Heart left ventricle (tissue), 13 donors: Measurements from ENCODE around the gene ZNF473.

ENCODE experiments used
- POLR2A ChIP-seq, 2 donors: fragments of 450-650 bp; IDR thresholded peaks; one replicate each; pipeline ENCODE4 v1.6.1; 2017; ENCODE audit warnings: antibody characterized with exemption in 2 of 2, mild to moderate bottlenecking in 2 of 2, moderate library complexity in 2 of 2
- TF ChIP-seq, protein P1 (sequence below), 12 donors: fragments of 200-600 bp; sonication (generic) in 4 of 12; IDR thresholded peaks; one replicate each; pipeline versions ENCODE4 v1.5.0 to v1.8.0; 2018 to 2022; ENCODE audit warnings: antibody characterized with exemption in 12 of 12, mild to moderate bottlenecking in 5 of 12
- donor health status: ischemic (EF 13 %, LVEDD 7.1; RV severe dilation, severe dysfunction).
- donor health status: DM: no; HTN: yes; CAD: no.
- donor health status: DM: no; HTN: no; CAD: no.
- donor health status: ischemic (EF 25% LVEDD 6.9; RV normal size, moderate dysfunction).
- donor health status: ischemic (EF 25% LVEDD 5.7; RV mildly dilated, moderate dysfunction).
- donor health status: ischemic (EF 35%, LVEDD 5.7; RV mildly dilated, moderate dysfunction).
- donor health status: nonischemic (EF 11% LVEDD 7.7; RV severe dilation, severe dysfunction).
- donor health status: DM: yes; HTN: yes; CAD: no.
- donor health status: PGD.
- donor health status: ischemic (EF 29% LVEDD 5.4; RV normal size, mild dysfunction).
- donor health status: nonischemic (EF 23%, LVEDD 6.1; RV moderate dilation, normal function).

DNA sequence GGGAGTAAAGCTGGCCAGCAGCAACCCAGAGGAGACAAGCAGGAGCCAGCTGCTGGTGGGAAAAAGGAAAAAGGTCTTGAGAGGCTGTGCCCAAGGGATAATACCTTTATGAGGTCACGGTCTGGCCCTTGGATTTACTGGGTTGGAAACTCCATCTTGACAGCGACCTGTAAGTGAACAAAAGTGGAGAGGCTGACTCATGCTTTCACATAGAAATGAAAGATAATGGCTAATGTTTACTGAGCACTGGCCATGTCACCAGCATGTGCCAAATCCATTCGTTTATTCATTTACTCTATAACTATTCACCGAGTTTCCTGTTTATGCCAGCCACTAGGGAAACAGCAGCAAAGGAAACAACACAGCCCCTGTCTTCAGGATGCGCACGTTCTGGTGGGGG is 5.3 kb upstream of the ZNF473 start:
- TF ChIP-seq, protein P1, sequence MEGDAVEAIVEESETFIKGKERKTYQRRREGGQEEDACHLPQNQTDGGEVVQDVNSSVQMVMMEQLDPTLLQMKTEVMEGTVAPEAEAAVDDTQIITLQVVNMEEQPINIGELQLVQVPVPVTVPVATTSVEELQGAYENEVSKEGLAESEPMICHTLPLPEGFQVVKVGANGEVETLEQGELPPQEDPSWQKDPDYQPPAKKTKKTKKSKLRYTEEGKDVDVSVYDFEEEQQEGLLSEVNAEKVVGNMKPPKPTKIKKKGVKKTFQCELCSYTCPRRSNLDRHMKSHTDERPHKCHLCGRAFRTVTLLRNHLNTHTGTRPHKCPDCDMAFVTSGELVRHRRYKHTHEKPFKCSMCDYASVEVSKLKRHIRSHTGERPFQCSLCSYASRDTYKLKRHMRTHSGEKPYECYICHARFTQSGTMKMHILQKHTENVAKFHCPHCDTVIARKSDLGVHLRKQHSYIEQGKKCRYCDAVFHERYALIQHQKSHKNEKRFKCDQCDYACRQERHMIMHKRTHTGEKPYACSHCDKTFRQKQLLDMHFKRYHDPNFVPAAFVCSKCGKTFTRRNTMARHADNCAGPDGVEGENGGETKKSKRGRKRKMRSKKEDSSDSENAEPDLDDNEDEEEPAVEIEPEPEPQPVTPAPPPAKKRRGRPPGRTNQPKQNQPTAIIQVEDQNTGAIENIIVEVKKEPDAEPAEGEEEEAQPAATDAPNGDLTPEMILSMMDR (IDR thresholded peaks at IDR 0.05): no peak
- no peak for TF ChIP-seq POLR2A (IDR thresholded peaks at IDR 0.05)
